GM23338 (cell line): ENCODE results near the gene NME3.

Source experiments
- CREB1 ChIP-seq: fragments of 250-450 bp; sonication (Bioruptor Pico); IDR thresholded peaks from 2 replicates; pipeline ENCODE4 v1.5.0; 2020; ENCODE audit warnings: low read depth, mild to moderate bottlenecking, moderate library complexity
- EZH2 ChIP-seq: fragments of 200-600 bp; sonication (generic); IDR thresholded peaks from one replicate; pipeline ENCODE4 v1.8.0; 2017; ENCODE audit warnings: antibody characterized with exemption, mild to moderate bottlenecking, low read depth; ENCODE audit not compliant: unreplicated experiment
- EZH2phosphoT487 ChIP-seq: fragments of 200-600 bp; sonication (generic); IDR thresholded peaks from one replicate; pipeline ENCODE4 v1.8.1; 2018; ENCODE audit warnings: antibody characterized with exemption; ENCODE audit not compliant: unreplicated experiment
- JUNB ChIP-seq: IDR thresholded peaks from one replicate; pipeline ENCODE4 v1.6.1; 2016; ENCODE audit warnings: antibody characterized with exemption; ENCODE audit not compliant: unreplicated experiment
- NANOG ChIP-seq: IDR thresholded peaks from 2 replicates; pipeline ENCODE4 v1.6.1; 2016; ENCODE audit warnings: antibody characterized with exemption, borderline replicate concordance
- POLR2AphosphoS5 ChIP-seq: IDR thresholded peaks from 2 replicates; pipeline ENCODE4 v1.6.1; 2016; ENCODE audit warnings: antibody characterized with exemption, low read depth
- STAT1 ChIP-seq: IDR thresholded peaks from one replicate; pipeline ENCODE4 v1.6.1; 2016; ENCODE audit warnings: antibody characterized with exemption; ENCODE audit not compliant: unreplicated experiment
- ZNF331 ChIP-seq: fragments of 250-450 bp; sonication (Bioruptor Pico); IDR thresholded peaks from 2 replicates; pipeline ENCODE4 v1.5.0; 2020; ENCODE audit warnings: low read depth, mild to moderate bottlenecking, moderate library complexity
- TF ChIP-seq, protein P1 (sequence below), 2 experiments: fragments of 200-600 bp in 1 of 2; sonication (generic) in 1 of 2; conservative IDR thresholded peaks; 2 replicates each; pipeline versions ENCODE4 v1.5.1 to v1.6.1; 2016 to 2017; ENCODE audit warnings: antibody characterized with exemption in 2 of 2, low read depth in 2 of 2, mild to moderate bottlenecking in 2 of 2, moderate library complexity in 1 of 2
- TF ChIP-seq, protein P2 (sequence below): IDR thresholded peaks from one replicate; pipeline ENCODE4 v1.6.1; 2018; ENCODE audit warnings: antibody characterized with exemption; ENCODE audit not compliant: unreplicated experiment
- TF ChIP-seq, protein P3 (sequence below): IDR thresholded peaks from 2 replicates; pipeline ENCODE4 v1.6.1; 2016; ENCODE audit warnings: antibody characterized with exemption
- TF ChIP-seq, protein P4 (sequence below): fragments of 250-450 bp; sonication (Bioruptor Pico); IDR thresholded peaks from 2 replicates; pipeline ENCODE4 v1.5.0; 2020; ENCODE audit warnings: mild to moderate bottlenecking, moderate library complexity

DNA sequence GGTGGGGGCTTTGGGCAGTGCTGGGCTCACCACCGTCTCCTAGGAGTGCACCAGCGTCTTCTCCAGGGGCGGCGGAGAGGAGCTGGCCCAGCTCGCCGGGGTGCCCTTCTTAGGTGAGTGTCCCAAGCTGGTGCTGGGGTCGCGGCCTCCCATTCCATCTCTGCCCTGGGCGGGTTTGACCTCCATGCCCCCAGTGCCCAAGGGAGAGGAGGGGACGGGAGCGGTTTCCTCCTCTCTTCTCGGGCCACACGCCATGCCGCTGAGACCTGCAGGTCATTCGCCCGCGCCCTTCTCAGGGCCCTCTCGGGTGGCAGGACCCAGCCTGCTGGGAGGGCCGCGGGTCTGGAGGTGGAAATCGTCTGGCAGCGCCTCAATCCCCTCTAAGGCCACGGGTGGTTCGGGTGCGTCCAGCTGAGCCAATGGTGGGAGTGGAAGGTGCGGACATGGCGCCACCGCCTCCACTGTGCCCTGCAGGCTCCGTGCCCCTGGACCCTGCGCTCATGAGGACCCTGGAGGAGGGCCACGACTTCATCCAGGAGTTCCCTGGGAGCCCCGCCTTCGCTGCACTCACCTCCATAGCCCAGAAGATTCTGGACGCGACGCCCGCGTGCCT lies 16.9 kb upstream of the NME3 start:
- TF ChIP-seq, protein P1, sequence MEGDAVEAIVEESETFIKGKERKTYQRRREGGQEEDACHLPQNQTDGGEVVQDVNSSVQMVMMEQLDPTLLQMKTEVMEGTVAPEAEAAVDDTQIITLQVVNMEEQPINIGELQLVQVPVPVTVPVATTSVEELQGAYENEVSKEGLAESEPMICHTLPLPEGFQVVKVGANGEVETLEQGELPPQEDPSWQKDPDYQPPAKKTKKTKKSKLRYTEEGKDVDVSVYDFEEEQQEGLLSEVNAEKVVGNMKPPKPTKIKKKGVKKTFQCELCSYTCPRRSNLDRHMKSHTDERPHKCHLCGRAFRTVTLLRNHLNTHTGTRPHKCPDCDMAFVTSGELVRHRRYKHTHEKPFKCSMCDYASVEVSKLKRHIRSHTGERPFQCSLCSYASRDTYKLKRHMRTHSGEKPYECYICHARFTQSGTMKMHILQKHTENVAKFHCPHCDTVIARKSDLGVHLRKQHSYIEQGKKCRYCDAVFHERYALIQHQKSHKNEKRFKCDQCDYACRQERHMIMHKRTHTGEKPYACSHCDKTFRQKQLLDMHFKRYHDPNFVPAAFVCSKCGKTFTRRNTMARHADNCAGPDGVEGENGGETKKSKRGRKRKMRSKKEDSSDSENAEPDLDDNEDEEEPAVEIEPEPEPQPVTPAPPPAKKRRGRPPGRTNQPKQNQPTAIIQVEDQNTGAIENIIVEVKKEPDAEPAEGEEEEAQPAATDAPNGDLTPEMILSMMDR (conservative IDR thresholded peaks at IDR 0.05; ENCODE audit: low read depth in 2 of 2), result no peak
- TF ChIP-seq CREB1 (CRISPR knock-in tag) (no peak), EZH2 (no peak), STAT1 (no peak), EZH2phosphoT487 (no peak), POLR2AphosphoS5 (no peak), ZNF331 (no peak), JUNB (no peak), NANOG (no peak)
- TF ChIP-seq, protein P2, sequence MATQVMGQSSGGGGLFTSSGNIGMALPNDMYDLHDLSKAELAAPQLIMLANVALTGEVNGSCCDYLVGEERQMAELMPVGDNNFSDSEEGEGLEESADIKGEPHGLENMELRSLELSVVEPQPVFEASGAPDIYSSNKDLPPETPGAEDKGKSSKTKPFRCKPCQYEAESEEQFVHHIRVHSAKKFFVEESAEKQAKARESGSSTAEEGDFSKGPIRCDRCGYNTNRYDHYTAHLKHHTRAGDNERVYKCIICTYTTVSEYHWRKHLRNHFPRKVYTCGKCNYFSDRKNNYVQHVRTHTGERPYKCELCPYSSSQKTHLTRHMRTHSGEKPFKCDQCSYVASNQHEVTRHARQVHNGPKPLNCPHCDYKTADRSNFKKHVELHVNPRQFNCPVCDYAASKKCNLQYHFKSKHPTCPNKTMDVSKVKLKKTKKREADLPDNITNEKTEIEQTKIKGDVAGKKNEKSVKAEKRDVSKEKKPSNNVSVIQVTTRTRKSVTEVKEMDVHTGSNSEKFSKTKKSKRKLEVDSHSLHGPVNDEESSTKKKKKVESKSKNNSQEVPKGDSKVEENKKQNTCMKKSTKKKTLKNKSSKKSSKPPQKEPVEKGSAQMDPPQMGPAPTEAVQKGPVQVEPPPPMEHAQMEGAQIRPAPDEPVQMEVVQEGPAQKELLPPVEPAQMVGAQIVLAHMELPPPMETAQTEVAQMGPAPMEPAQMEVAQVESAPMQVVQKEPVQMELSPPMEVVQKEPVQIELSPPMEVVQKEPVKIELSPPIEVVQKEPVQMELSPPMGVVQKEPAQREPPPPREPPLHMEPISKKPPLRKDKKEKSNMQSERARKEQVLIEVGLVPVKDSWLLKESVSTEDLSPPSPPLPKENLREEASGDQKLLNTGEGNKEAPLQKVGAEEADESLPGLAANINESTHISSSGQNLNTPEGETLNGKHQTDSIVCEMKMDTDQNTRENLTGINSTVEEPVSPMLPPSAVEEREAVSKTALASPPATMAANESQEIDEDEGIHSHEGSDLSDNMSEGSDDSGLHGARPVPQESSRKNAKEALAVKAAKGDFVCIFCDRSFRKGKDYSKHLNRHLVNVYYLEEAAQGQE, result no peak
- TF ChIP-seq, protein P3, sequence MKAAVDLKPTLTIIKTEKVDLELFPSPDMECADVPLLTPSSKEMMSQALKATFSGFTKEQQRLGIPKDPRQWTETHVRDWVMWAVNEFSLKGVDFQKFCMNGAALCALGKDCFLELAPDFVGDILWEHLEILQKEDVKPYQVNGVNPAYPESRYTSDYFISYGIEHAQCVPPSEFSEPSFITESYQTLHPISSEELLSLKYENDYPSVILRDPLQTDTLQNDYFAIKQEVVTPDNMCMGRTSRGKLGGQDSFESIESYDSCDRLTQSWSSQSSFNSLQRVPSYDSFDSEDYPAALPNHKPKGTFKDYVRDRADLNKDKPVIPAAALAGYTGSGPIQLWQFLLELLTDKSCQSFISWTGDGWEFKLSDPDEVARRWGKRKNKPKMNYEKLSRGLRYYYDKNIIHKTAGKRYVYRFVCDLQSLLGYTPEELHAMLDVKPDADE, result no peak
- TF ChIP-seq, protein P4, sequence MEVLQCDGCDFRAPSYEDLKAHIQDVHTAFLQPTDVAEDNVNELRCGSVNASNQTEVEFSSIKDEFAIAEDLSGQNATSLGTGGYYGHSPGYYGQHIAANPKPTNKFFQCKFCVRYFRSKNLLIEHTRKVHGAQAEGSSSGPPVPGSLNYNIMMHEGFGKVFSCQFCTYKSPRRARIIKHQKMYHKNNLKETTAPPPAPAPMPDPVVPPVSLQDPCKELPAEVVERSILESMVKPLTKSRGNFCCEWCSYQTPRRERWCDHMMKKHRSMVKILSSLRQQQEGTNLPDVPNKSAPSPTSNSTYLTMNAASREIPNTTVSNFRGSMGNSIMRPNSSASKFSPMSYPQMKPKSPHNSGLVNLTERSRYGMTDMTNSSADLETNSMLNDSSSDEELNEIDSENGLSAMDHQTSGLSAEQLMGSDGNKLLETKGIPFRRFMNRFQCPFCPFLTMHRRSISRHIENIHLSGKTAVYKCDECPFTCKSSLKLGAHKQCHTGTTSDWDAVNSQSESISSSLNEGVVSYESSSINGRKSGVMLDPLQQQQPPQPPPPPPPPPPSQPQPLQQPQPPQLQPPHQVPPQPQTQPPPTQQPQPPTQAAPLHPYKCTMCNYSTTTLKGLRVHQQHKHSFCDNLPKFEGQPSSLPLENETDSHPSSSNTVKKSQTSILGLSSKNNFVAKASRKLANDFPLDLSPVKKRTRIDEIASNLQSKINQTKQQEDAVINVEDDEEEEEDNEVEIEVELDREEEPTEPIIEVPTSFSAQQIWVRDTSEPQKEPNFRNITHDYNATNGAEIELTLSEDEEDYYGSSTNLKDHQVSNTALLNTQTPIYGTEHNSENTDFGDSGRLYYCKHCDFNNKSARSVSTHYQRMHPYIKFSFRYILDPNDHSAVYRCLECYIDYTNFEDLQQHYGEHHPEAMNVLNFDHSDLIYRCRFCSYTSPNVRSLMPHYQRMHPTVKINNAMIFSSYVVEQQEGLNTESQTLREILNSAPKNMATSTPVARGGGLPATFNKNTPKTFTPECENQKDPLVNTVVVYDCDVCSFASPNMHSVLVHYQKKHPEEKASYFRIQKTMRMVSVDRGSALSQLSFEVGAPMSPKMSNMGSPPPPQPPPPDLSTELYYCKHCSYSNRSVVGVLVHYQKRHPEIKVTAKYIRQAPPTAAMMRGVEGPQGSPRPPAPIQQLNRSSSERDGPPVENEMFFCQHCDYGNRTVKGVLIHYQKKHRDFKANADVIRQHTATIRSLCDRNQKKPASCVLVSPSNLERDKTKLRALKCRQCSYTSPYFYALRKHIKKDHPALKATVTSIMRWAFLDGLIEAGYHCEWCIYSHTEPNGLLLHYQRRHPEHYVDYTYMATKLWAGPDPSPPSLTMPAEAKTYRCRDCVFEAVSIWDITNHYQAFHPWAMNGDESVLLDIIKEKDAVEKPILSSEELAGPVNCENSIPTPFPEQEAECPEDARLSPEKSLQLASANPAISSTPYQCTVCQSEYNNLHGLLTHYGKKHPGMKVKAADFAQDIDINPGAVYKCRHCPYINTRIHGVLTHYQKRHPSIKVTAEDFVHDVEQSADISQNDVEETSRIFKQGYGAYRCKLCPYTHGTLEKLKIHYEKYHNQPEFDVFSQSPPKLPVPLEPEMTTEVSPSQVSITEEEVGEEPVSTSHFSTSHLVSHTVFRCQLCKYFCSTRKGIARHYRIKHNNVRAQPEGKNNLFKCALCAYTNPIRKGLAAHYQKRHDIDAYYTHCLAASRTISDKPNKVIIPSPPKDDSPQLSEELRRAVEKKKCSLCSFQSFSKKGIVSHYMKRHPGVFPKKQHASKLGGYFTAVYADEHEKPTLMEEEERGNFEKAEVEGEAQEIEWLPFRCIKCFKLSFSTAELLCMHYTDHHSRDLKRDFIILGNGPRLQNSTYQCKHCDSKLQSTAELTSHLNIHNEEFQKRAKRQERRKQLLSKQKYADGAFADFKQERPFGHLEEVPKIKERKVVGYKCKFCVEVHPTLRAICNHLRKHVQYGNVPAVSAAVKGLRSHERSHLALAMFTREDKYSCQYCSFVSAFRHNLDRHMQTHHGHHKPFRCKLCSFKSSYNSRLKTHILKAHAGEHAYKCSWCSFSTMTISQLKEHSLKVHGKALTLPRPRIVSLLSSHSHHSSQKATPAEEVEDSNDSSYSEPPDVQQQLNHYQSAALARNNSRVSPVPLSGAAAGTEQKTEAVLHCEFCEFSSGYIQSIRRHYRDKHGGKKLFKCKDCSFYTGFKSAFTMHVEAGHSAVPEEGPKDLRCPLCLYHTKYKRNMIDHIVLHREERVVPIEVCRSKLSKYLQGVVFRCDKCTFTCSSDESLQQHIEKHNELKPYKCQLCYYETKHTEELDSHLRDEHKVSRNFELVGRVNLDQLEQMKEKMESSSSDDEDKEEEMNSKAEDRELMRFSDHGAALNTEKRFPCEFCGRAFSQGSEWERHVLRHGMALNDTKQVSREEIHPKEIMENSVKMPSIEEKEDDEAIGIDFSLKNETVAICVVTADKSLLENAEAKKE (CRISPR knock-in tag), result no peak
